GM21381 (cell line): Measurements from ENCODE around the gene PSME4.
A peak's percentile ranks its signal among the peaks of the same experiment; 100 is the strongest.
"Not testable (repeated sequence)": the region's sequence is repeated elsewhere in the genome, so short reads cannot be mapped to it uniquely, and the experiment has no call there.

ENCODE experiments used
- ATAC-seq: cut with Tn5 transposase; IDR thresholded peaks from one replicate; pipeline ENCODE4 v1.9.1; 2021; ENCODE audit warnings: mild to moderate bottlenecking, moderate library complexity; ENCODE audit not compliant: unreplicated experiment

PSME4 gene

DNA sequence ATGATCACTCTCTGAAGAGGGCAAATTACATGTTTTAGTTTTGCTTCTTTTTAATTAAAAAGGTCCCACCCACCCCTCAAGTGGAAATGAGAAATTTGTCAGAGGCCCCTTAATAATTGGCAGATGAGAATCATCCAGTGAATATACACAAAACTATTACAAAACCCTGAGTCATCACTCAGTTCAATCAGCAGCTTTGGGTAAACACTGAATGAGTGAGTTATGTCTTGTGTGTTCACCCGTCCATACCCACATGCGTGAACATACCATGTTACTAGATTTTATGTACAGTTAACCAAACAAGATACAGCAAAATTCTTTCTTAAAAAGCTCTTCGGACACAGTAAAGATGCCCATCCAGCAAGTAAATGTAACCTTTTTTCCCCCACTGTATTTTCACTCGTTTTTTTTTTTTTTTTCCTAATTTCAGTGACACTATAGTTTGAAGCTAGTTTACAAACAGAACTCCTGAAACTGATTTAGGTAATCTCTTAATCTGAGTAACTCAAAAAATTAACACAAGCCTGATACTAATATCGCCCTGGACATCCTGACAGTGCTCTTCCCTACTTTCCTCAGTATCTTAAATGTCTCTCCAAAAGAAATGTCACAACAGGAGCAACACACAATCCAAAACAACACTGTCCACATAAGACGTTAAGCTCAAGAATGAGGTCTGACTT is 1.4 kb downstream of the PSME4 start:
- no peak for ATAC-seq

DNA sequence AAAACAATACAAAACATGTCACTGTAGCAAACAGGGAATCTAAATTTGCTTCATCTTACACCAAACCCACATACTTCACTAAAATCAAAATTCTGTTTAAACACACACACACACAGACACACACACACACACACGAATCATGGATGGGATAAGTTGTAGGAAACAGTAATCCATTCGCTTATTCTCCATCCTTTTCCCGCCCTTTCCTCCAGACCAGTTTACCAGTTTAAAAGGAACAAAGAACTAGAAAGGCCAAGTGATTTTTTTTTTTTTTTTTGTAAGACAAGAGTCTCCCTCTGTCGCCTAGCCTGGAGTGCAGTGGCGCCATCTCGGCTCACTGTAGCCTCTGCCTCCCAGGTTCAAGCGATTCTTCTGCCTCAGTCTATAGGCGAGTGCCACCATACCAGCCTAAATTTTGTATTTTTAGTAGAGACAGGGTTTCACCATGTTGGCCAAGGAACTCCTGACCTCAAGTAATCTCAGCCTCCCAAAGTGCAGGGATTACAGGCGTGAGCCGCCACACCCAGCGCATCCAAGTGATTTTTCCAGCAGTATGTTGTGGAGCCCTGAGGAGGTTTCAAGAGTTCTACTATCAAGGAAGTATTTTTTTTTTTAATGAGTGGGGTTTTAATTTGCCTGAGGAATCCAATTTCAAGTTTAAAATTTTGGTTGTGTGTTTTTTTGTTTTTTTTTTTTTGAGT is 5.7 kb downstream of the PSME4 start:
- no peak for ATAC-seq

GRCh38 chr2:53964257-53964952 is 6.4 kb downstream of the PSME4 start:
- ATAC-seq = no peak

DNA sequence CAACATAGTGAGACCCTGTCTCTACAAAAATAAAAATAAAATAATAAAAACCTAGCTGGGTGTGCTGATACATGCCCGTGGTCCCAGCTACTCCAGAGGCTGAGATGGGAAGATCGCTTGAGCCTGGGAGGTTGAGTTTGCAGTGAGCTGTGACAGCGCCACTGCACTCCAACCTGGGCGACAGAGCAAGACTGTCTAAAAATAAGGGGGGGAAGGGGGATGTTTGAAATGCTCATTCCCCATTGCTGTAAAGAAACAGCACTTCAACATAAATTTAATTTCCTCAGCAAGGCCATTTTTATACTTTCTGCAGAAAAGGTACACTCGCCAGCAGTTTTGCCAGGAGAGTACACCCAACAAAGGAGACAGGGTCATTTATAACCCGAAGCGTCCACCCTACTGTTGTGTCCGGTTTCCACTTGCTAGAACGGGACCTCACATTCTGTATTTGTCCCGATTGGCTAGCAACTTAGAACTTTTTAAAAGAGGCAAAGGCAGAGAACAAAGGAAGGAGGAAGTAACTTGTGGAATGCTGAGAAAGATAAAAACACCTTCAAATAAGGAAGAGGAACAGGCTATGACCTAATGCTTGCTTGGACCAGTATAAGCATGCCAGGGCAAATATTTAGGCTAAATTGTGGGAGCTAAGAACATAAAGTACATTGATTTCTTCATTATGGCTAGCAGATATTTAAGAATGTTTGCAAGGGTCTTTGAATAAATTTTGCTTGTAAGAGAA is 9.1 kb downstream of the PSME4 start:
- not testable (repeated sequence) for ATAC-seq

DNA sequence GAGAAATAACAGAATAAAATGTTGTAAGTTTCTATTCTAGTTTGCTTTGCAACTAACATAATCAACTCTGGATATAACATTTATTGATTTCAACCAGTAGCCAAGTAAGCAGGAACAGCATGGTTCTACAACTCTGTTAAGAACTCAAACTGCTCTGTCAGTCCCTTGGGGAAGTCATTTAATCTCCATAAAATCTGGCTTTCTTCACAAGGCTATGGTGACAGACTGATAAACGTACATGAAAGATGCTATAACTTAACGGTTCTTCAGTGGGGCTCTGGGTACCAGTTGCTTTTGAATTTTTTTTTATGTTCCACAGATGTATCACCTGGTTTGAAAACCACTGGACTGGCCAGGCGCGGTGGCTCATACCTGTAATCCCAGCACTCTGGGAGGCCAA is 10.3 kb downstream of the PSME4 start:
- ATAC-seq = no peak

- no peak for ATAC-seq
Measured at GRCh38 chr2:53958443-53958842, 12.3 kb downstream of the PSME4 start.

DNA sequence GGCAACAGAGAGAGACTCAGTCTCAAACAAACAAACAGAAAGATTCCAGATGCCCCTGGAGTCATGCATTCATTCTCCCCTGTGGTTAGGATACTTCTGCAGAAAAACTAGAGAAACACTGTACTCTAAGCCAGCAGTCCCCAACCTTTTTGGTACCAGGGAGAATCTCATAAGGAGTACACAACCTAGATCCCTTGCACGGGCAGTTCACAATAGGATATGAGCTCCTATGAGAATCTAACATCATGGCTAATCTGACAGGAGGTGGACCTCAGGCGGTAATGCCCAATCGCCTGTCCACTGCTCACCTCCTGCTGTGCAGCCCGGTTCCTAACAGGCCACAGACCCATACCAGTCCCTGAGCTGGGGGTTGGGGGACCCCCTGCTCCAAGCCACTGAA is 18.3 kb downstream of the PSME4 start:
- no peak for ATAC-seq

DNA sequence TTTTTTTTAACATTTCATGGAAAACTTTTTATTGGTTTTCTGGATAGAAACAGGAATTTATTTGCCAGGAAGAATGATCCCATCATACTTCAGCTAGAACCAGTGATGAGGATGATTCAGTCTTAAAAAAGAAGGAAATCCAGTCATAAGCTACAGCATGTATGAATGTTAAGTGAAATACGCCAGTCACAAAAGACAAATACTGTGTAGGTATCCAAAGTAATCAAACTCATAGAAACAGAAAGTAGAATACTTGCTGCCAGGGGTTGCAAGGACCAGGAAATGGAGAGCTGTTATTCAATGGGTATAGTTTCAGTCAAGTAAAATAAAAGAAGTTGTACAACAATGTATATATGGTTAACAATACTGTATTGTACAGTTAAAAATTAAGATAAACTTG is 21.3 kb downstream of the PSME4 start:
- no peak for ATAC-seq

DNA sequence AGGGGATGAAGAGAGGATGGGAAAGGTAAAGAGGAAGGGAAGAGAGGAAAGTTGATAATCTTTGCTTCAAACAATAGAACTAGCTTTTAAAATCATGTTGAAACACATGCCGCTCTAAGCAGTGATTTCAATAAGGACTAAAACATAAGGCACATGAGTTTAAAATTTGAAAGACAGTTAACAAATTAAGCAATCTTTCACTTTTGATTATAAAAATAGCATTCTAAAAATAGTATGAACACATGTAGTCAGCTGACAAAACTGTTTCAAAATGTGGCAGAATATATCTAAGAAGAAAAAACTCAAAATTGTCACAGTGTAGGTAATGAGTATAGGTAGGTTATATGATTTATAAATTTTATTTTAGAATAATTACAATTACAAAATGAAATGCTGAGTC is 25.3 kb downstream of the PSME4 start:
- no peak for ATAC-seq

DNA sequence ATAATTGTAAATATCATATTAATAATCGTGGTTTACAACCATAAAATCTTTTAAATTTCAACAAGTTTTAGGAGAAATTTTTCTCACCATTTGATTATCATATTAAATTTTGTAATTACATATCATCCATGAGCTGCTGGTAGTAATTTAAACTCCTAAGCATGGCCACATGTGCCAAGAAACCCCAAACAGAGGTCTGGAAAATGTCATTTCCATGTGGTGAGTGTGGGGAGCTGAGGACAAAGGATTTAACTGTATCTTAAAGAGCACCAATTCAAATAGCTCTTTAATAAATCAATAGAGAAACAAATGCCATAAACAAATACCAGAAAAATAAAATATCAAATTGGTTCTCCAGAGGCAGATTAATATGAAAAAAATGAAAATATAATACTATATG is 26.3 kb downstream of the PSME4 start:
- no peak for ATAC-seq

DNA sequence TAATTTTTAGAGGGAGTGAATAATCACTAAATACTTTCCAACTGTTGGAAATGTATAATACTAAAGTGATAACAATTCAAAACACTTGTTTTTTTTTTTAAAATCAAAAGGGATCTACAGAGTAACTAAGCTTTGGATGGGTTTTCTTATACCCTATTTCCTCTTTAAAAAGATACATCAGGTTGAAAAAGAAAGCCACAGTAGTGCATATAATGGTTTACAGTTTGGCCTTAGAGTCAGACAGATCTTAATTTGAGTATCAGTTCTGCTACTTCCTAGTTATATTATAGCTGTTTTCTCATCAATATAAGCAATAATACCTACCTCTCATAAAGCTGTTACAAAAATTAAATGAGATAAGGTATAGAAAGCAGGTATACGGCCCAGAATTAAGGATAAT is 28.5 kb downstream of the PSME4 start:
- ATAC-seq = peak; percentile 53

DNA sequence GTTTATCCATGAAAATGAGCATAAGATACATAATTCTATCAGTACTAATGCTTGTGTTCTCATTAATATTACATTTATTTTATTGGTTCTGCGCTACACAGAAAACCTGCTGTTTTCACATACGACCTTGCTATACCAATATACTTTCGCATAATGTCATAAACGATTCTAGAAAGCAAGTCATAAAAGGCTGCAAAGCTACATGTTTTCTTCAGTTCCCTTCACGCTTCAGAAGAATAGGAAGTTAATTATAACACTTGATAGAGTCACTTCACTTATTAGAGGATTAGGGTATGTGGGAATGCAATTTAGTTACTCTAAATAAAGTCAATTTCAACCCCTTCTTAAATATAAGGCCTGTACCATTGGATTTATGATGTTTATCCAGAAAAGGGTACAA is 29.0 kb downstream of the PSME4 start:
- peak; percentile 69 for ATAC-seq

DNA sequence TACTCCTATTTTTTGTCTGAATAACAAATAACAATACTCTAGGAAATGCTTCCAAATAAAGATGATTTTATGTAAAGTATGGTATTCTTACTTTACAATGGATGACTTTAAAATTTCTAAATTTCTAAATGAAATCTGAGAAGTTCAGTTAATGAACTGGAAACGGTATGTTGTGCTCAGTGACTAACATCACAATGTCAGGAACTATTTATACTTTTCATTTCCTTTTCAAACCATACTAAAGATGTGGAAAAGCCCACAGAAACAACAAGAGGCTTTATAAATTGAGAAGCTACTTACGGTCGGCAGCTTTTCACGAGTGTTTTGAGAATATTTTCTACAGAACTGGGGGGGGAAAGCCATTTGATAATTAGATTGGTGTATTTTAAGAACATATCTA is 31.1 kb downstream of the PSME4 start:
- no peak for ATAC-seq

DNA sequence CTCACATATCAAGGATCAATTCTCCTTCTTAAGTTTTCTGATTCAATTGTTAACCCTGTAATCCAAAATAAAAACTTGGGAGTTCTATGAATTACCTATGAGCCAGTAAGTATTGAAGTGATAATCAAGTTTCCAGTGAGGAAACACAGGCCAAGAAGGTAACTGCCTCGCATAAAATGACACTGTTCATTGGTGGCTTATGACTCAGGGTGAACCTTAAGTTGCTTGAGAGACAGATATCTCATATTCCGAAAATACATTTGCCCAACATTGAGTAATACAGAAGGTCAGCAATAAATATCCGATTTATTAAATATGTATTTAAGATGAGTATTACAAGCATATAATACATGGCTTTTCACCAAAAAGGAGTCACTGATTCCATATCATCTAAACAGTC is 31.9 kb downstream of the PSME4 start:
- no peak for ATAC-seq

- no peak for ATAC-seq
Measured at GRCh38 chr2:53933329-53933728, 37.5 kb downstream of the PSME4 start.

- ATAC-seq = not testable (repeated sequence)
Measured at GRCh38 chr2:53926321-53926720, 44.5 kb downstream of the PSME4 start.

DNA sequence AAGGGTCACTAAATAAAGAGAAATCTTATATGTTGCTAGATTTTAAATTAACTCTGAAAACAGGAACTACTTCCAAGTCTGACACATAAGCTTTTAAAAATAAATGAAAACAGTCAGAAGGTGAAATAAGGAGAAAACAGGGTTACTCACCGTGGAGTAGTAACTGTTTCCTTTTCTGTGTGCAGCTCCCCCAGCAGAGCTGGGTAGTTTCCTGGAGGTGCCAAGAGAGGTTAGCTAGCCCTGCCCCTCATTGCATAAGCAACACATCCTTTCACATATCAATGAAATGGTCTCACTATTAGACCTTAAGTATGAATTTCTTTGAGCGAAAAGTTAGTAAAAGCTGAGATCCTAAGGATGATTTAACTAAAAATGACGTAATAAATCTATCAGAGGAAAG is 57.1 kb downstream of the PSME4 start:
- ATAC-seq = peak; percentile 90

DNA sequence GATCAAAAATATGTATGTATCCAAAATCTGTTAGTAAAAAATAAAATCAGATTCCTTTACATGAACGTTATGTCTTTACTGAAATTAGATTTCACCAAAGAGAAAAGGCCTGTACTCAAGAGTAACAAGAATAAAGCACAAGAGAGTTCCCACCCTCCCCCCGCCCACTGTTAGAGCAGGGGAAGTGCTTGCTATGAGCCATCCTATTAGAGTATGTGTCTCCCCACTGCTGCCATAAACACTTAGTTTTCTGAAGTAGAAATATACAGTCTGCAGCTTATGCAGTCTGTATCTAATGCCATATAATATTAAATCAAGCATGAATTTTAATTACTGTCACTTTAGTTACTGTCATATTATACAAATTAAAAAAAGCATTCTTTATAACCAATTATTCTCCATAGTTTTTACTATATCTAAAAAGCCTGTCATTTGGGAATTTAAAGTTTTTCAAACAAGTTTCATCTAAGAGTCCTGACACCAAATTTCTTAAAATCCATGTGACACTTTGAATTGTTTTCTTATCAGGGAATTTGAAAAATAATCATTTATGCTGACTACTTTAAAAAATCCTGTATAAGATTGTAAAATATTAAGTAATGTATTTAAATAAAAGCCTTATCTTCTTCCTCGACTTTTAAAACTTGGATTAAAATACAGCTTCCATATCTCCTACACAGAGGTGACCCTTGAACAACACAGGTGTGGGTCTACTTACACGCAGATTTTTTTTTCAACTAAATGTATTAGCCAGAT is 59.2 kb downstream of the PSME4 start:
- ATAC-seq = no peak

- ATAC-seq = no peak
Measured at GRCh38 chr2:53907582-53907981, 63.2 kb downstream of the PSME4 start.

GRCh38 chr2:53905396-53905795 is 65.4 kb downstream of the PSME4 start:
- ATAC-seq = no peak

- no peak for ATAC-seq
Measured at GRCh38 chr2:53903011-53903410, 67.8 kb downstream of the PSME4 start.
